Subcutaneous adipose tissue (tissue), 4 donors: ENCODE results near the gene DDX17. TPM values are rescaled to one million over a fixed set of nuclear protein-coding genes. Genes with fewer than 3 reads are reported as not detected.

Experiments used
- total RNA-seq, 4 donors: library from RNA; depleted of rRNA; stranded (reverse); fragments of >200 nt; gene quantifications; one replicate each; pipeline ENCODE4 v1.1.0, GENCODE V29; 2016
- TF ChIP-seq, protein P1 (sequence below): fragments of 450-650 bp; IDR thresholded peaks from one replicate; pipeline ENCODE4 v1.5.1; 2016; ENCODE audit warnings: low read depth, mild to moderate bottlenecking, control low read depth, antibody characterized with exemption, moderate library complexity

The DDX17 gene
- total RNA-seq, 4 donors from 2014 or later: 390 to 637 (median 507) TPM

- TF ChIP-seq, protein P1, sequence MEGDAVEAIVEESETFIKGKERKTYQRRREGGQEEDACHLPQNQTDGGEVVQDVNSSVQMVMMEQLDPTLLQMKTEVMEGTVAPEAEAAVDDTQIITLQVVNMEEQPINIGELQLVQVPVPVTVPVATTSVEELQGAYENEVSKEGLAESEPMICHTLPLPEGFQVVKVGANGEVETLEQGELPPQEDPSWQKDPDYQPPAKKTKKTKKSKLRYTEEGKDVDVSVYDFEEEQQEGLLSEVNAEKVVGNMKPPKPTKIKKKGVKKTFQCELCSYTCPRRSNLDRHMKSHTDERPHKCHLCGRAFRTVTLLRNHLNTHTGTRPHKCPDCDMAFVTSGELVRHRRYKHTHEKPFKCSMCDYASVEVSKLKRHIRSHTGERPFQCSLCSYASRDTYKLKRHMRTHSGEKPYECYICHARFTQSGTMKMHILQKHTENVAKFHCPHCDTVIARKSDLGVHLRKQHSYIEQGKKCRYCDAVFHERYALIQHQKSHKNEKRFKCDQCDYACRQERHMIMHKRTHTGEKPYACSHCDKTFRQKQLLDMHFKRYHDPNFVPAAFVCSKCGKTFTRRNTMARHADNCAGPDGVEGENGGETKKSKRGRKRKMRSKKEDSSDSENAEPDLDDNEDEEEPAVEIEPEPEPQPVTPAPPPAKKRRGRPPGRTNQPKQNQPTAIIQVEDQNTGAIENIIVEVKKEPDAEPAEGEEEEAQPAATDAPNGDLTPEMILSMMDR: no peak
Observed at GRCh38 chr22:38455076-38455529, 51.0 kb downstream of the DDX17 start, which contains the start of gene KCNJ4. Gene KCNJ4 (minus strand): TSS chr22:38455199. CDS start chr22:38428132, 27,067 bp downstream.

DNA sequence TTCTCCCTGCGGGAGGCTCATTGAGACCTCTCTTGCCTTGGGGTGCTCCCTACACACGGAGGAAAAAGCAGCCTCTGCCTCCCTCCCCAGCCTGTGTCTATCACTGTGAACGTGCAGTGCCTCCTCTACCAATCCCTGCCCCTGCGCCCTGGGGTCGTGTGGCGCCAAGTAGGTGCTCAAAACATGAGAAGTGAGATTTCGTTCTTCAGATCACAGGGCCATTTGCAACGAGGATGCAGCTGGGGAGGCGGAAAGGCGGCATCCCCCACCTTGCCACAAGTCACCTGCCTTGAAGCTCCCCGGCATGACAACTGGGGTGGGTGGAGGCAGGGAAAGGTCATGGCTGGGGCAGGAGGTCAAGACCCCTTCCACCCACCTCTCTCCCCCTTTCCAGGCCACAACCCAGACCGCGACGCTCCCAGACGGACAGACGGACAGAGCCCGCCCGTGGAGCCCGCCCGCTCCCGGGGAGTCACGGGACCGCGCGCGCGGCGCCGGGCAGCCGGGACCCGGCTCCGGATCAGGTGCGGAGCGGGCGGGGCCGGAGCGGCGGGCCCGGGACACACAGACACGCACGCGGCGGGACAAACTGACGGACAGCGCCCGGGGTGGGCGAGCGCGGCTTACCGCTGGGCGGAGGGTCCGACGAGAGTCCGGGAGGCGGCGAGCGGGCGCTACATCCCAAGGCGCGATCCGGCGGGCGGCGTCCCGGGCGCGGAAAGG is 51.6 kb downstream of the DDX17 start:
- TF ChIP-seq, protein P1: no peak

GRCh38 chr22:38453996-38454352 is 52.1 kb downstream of the DDX17 start:
- TF ChIP-seq, protein P1: no peak

DNA sequence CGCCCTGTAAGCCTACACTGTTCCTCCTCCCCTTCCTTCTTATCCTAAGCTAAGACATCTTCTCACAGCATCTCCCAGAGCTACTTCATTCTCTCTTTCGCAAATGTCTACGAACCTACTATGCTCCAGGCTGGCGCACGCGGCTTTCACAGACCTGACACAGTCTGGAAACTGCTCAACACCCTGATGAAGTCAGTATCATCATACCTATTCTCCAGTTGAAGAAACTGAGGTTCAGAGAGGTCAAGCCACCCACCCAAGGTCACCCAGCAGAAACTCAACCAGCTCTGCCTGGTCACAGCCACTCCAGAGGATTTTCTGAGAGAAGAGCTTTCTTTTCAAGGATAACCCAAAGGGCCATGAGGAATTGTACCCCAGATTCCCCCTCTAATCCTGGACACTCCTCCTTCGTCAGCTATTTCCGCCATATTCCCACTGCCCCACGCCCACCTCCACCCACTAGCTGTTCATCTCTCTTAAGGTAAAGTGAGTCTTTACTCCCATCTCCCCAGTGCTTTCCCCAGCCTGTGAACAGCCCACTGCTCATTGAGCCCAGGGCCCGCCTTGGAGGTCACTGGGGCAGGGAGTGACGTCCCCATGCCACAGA is 52.9 kb downstream of the DDX17 start:
- TF ChIP-seq, protein P1: no peak

GRCh38 chr22:38452373-38453065 is 53.6 kb downstream of the DDX17 start:
- TF ChIP-seq, protein P1: no peak

DNA sequence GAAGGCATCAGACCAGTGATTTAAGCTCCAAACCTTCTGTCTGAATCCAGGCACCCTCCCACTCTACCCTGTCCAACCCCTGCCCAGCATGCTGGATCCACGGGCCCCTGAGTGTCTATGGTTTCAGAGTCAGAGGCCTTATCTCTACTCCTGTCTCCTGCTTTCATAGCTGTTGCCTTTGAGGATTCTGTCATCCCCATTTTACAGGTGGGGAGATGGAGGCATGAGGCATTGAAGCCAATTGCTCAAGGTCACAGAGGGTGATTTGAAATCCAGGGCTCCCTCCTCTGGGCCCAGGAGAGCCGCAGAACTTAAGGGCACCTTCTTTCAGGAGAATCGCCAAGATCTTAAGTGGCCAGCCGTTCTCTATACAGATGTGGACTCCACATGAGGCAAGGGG is 54.2 kb downstream of the DDX17 start:
- TF ChIP-seq, protein P1: no peak

- TF ChIP-seq, protein P1: no peak
Observed at GRCh38 chr22:38451404-38451803, 54.7 kb downstream of the DDX17 start.
